HS-5 (cell line): ENCODE data around the gene C20orf204.

Experiments used
- DNase-seq: peaks from one replicate; pipeline ENCODE4 v3.0.0-alpha.2; 2012; ENCODE audit warnings: low read depth

C20orf204 gene

DNA sequence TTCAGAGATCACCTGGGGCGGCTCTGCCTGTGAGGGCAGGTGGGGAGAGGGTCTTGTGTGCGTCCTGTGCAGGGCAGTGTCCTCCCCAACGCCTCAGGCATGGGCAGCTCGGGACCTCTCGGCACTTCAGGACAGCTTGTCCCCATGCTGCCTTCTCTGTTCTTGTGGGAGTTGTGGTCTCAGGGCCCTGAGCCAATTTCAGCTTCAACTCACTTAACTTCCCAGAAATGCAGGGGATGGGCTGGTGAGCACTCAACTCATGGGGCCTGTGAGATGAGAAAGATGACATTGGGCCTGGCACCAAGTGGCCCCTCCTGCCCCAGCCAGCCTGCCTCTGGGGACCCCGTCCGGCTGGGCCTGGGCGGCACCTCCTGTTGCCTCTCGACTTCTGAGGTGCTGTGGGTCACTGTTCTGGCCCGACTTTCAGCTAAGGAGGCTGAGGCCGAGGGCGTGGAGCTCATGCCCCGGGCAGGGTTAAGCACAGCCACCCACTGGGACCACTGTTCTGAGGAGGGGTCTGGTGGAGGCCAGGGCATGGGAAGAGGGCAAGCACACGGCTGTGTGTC is 36.6 kb downstream of the C20orf204 start:
- DNase-seq = no peak

- no peak for DNase-seq
Observed at GRCh38 chr20:64073476-64074183, 37.6 kb downstream of the C20orf204 start.

GRCh38 chr20:64074184-64074789 is 38.3 kb downstream of the C20orf204 start:
- no peak for DNase-seq

- no peak for DNase-seq
Observed at GRCh38 chr20:64074963-64075362, 39.0 kb downstream of the C20orf204 start.

DNA sequence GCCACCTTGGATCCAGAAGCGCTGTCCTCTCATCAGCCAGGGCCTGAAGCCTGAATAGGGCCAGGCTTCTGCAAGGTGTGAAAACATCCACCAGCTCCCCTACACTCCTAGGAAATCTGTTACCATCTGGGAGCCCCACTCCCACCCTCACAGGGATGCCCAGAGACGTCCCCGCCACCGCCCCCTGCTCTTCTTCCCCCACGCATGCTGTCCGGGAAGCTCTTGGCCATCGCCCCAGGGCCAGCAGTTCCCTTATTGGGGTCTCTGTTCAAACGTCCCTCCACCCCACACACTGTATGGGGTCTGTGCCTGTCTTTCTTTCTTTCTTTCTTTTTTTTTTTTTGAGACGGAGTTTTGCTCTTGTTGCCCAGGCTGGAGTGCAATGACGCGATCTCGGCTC is 39.6 kb downstream of the C20orf204 start:
- no peak for DNase-seq

GRCh38 chr20:64076061-64076997 is 40.3 kb downstream of the C20orf204 start:
- DNase-seq = no peak

- DNase-seq = no peak
Observed at GRCh38 chr20:64077094-64077493, 41.1 kb downstream of the C20orf204 start.

GRCh38 chr20:64077541-64077875 is 41.5 kb downstream of the C20orf204 start:
- DNase-seq = no peak

DNA sequence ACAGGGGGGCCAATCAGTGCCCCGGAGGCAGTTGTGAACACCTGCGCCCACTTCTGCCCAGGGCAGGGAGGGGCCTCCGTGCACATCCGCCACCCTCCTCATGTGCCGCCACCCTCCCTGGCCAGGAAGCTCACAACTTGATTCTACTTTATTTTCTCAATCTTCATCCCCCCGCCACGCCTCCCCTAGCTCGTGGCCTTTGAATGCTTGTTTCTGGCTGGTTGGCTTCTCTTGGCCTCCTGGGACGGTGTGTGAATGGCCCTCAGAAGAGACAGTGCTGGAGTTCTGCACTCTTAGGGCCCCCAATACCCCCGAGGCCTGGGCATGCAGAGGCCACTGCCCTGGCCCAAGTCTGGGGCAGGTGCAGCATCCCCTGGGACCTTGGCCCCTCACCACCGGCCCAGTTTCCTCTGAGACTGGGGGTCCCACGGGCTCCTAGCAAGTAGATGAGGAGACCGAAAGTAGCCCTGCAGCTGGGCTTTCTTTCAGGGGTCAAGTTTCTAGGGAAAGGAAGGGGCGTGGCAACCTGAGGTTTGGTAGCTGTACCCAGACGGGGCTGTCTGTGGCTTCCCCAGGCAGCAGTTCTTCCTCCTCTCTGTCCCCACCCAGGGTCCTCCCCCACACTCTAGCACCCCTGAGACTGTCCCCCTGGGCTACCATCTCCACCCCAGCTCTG is 42.0 kb downstream of the C20orf204 start:
- no peak for DNase-seq

- no peak for DNase-seq
Observed at GRCh38 chr20:64078934-64079272, 42.9 kb downstream of the C20orf204 start.

- no peak for DNase-seq
Observed at GRCh38 chr20:64079273-64080012, 43.5 kb downstream of the C20orf204 start, which contains the start of gene RGS19. TSS of gene RGS19 (minus strand) at chr20:64079518. CDS start at chr20:64076886, 2,632 bp downstream.

DNA sequence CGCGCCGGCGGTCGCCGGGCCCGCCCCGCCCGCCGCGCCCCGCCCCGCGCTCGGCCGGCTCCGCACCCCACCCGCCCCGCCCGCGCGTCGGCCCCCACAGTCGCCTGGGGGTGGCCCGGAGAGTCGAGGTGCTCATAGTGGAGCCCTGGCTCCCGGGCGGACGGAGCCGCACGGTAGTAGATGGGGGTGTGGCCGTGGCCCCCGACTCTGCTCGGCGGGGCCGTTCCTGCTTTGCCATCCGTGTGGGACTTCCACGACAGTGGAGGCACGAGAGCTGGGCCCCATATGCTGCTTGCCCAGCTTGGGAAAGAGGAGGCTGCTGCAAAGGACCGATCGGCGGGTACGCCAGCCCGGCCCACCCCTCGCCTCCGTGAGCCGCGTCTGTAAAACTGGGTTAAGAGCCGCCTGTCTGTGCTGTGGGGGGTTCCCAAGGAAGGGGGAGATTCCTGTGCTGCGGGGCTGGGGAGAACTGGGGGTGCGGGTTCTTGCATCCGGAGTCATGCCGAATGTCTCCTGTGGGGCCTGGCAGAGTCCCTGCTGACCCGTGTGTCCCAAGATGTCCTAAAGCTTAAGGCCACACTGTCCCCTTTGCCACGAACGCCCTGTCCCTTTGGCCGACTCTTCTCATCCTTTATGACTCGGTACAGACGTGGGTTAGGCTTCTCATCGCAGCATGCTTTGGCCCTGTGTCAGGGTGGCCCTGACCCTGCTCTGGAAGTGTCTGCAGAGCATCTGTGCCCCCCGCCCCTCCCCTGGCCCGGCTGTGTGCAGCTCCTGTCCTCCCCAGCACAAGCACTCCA is 44.2 kb downstream of the C20orf204 start, which contains the start of gene OPRL1:
Gene OPRL1, plus strand, starts transcription at position 70 of the 800 bp plus-strand sequence. CDS start 12,639 bp downstream, outside the sequence.
- DNase-seq = no peak

GRCh38 chr20:64080813-64081623 is 45.0 kb downstream of the C20orf204 start:
- no peak for DNase-seq

DNA sequence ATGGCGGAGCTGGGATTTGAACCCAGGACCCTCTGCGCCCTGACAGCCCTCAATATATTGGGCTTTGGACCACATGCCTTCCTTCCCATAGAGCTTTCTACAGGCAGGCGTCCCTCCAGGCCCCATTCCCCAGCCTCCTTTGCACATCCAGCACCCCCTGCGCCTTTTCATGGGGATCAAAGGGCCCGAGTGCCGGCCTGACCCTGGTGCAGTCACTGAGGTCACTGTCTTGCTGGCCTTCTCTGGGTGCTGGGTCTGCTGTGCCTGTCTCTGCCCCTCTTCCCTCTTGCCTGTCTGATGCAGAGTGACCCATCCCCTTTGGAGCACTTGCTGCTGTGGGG is 45.6 kb downstream of the C20orf204 start:
- no peak for DNase-seq

DNA sequence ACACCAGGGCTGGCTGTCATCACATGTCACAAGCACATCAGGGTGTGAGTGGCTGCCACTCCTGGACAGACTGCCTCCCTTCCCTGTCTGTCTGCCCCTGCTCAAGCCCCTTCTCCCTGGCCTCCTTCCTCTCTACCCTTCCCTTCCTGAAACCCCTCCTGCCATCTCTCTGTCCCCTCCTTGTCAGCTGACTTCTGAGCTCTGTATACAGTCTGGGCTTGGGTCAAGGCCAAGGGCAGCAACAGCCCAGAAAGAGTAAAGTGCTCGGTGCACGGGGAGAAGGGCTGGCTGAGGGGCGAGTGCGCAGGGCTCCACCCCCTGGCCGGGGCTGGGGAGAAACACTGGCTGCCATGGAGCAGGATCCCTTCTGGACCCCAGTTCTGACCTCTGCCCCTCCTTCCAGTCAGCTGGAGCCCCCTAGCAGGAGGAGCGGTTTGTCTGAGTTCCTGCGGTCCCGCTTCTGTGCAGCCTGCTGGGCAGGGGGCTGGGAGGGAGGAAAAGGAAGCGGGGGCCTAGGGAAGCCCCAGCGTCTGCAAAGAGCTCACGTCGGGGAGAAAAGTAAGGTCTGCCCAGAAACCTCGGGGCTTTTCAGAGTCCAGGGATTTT is 46.2 kb downstream of the C20orf204 start:
- no peak for DNase-seq

DNA sequence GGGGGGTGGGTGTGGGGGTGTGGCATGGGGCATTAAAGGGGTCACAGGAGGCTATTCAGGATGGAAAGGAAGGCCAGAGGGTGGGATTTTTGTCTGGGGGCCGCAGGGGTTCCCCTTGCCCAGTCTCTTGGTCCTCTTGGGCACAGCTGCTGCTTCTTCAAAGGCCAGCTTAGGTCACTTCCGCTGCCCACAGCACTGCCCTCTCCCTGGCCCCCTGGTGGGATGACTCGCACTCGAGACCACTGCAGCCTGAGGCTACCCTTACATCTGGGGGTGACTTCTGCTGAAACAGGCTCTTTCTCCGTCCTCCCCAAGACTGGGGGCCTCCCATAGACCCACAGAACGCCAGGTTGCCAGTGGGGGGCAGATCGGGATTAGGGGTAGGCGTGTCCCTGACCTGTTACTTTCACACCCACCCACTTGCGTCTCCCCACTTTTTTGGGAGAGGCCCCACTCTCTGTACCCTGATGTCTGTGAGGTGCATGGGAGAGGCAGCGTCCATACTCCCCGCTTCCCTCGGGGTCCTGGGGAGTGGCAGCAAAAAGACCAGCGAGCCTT is 46.9 kb downstream of the C20orf204 start:
- no peak for DNase-seq

DNA sequence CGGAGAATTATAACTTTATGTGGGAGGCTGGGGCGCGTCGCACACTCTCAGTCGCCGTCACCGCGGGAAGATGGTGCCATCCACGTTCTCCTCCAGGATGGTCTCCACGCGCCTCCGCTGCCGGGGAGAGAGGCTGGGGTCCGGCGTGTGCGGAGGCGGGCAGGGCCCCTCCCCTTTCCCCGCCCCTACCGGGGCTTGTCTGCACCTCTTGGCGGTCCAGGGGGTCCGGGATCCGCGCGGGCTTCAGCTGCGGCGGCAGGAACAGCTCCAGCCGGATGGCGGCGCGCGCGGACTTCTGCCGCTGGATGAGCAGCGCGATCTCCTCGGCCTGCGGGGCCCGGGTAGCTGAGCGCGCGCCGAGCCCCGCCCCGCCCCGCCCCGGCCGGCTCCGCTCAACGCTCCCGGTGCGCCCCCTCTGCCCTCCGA is 47.4 kb downstream of the C20orf204 start:
- no peak for DNase-seq

DNA sequence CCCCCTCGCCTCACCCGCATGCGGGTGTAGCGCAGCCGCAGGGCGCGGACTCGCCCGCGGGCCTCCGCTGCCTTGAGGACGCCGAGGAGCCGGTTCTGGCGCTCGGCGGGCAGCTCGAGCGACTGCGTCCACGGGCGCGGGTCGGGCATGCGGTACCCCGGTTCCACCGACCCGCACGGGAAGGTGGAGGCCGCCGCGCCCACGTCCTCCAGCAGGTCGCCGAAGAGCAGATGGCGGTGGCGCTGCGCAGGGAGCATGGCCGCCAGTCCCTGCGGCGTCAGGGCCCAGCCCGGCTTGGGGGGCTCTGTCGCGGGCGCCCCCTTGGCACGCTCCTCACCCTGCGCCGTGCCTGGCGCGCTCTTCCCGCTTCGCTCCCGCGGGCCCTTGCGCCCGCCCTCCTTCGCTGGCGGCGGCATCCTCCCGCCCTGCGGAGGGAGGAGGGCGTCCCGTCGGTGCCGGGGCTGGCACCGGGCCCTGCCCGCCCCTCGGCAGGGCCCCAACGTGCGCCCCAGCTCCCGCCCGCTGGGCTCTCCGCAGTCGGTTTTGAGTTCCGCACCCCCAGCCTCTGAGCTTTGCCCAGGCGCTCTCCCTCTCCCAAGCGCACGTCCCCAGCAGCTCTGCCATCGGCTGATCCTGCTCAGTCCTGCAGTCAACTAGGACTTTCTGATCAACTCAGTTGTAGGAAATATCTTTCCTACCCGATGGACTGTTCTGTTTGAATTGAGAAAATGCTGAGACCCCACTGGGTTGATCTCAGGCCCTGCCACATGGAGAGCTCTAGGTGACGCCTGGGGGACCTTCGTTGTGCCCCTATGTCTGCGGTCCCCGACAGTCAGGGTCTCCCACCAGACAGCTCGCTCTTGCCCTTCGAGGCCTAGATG is 48.1 kb downstream of the C20orf204 start, which contains the start of gene LKAAEAR1:
Gene LKAAEAR1, minus strand, starts transcription at position 595 of the 881 bp plus-strand sequence. Its CDS starts 179 bp downstream, at position 416.
- no peak for DNase-seq
